Bronchial epithelial cell (primary cell): ENCODE measurements around the gene MT3. TPM values are rescaled to one million over a fixed set of nuclear protein-coding genes. Genes with fewer than 3 reads are reported as not detected.
A peak's percentile ranks its signal among the peaks of the same experiment; 100 is the strongest.

Experiments
- DNase-seq: peaks from one replicate; pipeline ENCODE4 v3.0.0-alpha.2; 2010; ENCODE audit warnings: low read depth
- FAIRE-seq: peaks from 2 replicates; lab custom pipeline; 2011; peaks lifted over from hg19 to GRCh38; lab: Jason Lieb, UNC
- H3K27me3 ChIP-seq: 2 replicates; pipeline ENCODE4 v1.5.1; 2011; ENCODE audit warnings: low read length; ENCODE audit not compliant: control insufficient read depth, insufficient read depth
- H3K36me3 ChIP-seq: 2 replicates; pipeline ENCODE4 v1.5.1; 2011; ENCODE audit warnings: low read length; ENCODE audit not compliant: control insufficient read depth, insufficient read depth
- H3K4me3 ChIP-seq: 2 replicates; pipeline ENCODE4 v1.5.1; 2011; ENCODE audit warnings: mild to moderate bottlenecking, low read depth, low read length, control low read depth
- total RNA-seq: library from RNA; depleted of rRNA; stranded (reverse); fragments of >200 nt; gene quantifications from 2 replicates; pipeline ENCODE4 v1.2.1, GENCODE V29; 2014
- TF ChIP-seq, protein P1 (sequence below): IDR thresholded peaks from 2 replicates; pipeline ENCODE4 v1.5.1; 2011; ENCODE audit warnings: mild to moderate bottlenecking, moderate library complexity, low read length, control low read depth, inconsistent platforms; ENCODE audit not compliant: insufficient read depth, severe bottlenecking

MT3 gene
- total RNA-seq, 1 donor from 2014 or later = not detected

DNA sequence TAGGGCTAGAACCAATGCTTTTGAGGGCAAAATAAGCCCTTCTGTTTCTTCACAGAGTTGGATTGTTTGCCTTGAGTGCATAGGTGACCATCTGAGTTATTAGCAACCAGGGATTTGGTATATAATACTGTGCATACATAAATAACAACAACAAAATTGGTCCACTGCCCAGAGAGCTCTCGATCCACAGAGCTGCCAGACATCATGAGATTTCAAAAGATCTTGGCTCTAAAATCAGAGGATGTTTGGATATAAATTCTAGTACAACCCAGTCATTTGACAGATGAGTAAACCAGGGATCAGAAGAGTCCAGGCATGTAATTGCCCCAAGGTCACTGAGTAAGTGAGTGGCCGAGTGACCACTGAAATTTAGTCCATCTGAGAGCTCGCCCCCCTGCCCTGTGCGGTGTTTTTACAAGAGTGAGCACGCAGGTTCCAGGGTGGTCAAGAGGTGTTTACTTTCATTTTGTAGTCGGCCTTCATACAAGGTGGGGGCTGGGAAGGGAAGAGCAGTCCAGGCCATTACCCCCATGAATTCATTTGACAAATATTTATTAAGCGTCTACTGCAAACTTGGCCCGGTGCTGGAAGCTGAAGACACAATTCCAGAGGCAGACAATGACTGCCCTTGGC is 17.3 kb downstream of the MT3 start:
- no peaks in the 10 kb centered on the region for H3K36me3 ChIP-seq
- FAIRE-seq (no peak), DNase-seq (peak; percentile 88)
- H3K4me3 ChIP-seq = peak overlapping the region; percentile 1
- no peaks in the 10 kb centered on the region for H3K27me3 ChIP-seq
- TF ChIP-seq, protein P1, sequence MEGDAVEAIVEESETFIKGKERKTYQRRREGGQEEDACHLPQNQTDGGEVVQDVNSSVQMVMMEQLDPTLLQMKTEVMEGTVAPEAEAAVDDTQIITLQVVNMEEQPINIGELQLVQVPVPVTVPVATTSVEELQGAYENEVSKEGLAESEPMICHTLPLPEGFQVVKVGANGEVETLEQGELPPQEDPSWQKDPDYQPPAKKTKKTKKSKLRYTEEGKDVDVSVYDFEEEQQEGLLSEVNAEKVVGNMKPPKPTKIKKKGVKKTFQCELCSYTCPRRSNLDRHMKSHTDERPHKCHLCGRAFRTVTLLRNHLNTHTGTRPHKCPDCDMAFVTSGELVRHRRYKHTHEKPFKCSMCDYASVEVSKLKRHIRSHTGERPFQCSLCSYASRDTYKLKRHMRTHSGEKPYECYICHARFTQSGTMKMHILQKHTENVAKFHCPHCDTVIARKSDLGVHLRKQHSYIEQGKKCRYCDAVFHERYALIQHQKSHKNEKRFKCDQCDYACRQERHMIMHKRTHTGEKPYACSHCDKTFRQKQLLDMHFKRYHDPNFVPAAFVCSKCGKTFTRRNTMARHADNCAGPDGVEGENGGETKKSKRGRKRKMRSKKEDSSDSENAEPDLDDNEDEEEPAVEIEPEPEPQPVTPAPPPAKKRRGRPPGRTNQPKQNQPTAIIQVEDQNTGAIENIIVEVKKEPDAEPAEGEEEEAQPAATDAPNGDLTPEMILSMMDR = no peak

DNA sequence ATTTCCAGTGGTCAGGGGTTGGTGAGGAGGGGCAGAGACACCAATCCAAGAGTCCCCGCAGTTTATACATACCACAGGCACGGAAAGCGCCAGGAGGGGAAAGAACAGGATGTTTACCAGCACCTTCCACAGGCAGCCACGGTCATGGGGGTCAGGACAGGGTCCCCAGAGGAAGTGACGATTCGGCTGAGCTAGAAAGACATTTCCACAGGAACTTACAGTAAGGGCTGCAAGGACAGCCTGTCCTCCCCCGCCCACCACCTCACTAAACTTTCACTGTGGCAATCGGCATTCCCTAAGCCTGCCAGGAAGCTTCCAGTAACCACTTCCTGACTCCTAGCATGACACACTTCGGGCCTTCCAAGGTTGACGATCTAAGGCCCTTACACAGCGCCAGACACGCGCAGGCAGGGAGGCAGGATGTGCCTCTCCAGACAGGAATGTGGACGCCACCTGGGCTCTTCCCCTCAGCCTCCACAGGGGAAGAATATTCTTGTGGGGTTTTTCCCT is 17.8 kb downstream of the MT3 start:
- DNase-seq = peak; percentile 99
- Histone ChIP-seq H3K4me3 (peak overlapping the region; percentile 1), H3K27me3 (no peaks in the 10 kb centered on the region), H3K36me3 (no peaks in the 10 kb centered on the region)
- FAIRE-seq = peak; percentile 7
- TF ChIP-seq, protein P1 = no peak

DNA sequence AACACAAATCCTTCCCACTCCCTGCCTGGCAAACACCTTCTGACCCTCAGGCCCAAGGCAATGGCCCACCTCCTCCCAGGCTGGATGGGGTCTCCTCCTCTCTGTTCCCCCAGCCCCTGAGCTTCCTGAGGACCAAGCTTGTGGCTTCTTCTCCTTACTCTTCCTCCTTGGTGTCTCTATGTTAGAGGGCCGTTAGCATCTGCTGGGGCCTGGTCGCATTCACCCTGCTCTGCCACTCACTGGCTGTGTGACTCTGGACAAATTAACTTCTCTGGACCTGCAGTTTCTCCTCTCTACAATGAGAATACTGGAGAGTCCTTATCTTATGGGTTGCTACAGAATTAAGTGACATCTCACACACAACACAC is 18.3 kb downstream of the MT3 start:
- Histone ChIP-seq H3K27me3 (no peaks in the 10 kb centered on the region), H3K4me3 (no peak overlapping the region), H3K36me3 (no peaks in the 10 kb centered on the region)
- FAIRE-seq (no peak), DNase-seq (no peak)
- TF ChIP-seq, protein P1 = no peak

DNA sequence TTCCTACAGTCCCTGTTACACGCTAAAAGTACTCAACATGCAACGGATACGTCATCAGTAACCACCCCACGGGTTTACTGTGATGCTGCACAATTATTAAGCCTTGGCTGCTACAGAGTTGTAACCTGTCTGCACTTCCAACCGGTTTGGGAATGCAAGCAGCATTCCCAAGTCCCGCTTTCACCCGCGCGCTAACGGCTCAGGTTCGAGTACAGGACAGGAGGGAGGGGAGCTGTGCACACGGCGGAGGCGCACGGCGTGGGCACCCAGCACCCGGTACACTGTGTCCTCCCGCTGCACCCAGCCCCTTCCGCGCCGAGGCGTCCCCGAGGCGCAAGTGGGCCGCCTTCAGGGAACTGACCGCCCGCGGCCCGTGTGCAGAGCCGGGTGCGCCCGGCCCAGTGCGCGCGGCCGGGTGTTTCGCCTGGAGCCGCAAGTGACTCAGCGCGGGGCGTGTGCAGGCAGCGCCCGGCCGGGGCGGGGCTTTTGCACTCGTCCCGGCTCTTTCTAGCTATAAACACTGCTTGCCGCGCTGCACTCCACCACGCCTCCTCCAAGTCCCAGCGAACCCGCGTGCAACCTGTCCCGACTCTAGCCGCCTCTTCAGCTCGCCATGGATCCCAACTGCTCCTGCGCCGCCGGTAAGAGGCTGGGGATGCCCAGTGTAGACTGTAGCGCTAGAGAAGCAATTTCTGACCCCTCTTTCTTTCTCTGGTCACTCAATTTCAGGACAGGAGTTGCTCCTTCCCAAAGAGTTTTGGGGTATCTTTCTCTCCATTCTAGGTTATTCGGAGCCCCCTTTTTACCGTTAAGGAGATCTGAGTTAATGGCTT is 18.9 kb downstream of the MT3 start, which contains the start of gene MT2A:
Gene MT2A (plus strand): TSS at position 542 of the 833 bp plus-strand sequence. CDS start 72 bp downstream, at position 614.
- H3K4me3 ChIP-seq = peak within 1 kb of the TSS; percentile 50
- FAIRE-seq = no peak
- no peaks in the 10 kb centered on the region for H3K27me3 ChIP-seq
- no peaks in the 10 kb centered on the region for H3K36me3 ChIP-seq
- TF ChIP-seq, protein P1 = no peak
- DNase-seq = peak; percentile 89

DNA sequence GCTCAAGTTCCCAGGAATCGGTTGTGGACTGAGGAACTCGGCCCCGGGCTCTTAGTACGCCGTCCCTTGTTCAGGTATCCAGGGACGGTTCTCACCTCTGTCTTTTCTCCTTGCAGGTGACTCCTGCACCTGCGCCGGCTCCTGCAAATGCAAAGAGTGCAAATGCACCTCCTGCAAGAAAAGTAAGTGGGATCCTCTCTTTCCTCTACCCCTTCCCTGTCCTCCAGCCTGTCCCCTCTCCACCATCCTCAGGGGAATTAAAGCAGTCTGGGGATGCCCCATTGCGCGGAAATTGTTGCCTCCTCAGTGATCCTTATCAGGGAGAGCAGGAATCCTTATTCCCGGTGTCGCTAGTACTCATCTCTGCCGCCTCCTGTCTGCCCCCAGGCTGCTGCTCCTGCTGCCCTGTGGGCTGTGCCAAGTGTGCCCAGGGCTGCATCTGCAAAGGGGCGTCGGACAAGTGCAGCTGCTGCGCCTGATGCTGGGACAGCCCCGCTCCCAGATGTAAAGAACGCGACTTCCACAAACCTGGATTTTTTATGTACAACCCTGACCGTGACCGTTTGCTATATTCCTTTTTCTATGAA is 19.6 kb downstream of the MT3 start:
- Histone ChIP-seq H3K4me3 (peak overlapping the region; percentile 50), H3K27me3 (no peaks in the 10 kb centered on the region), H3K36me3 (no peaks in the 10 kb centered on the region)
- TF ChIP-seq, protein P1 = no peak
- no peak for FAIRE-seq
- peak; percentile 7 for DNase-seq
